ENCODE results near the gene HPCA.
"Not testable (repeated sequence)": the region's sequence is repeated elsewhere in the genome, so short reads cannot be mapped to it uniquely, and the experiment has no call there.

The HPCA gene

GRCh38 chr1:32902535-32902920 lies 16.2 kb downstream of the HPCA start:
- DNase-seq (ENCODE audit: low read depth in 2 of 2): no peak

GRCh38 chr1:32903991-32904785 lies 17.9 kb downstream of the HPCA start:
- no peak for DNase-seq (ENCODE audit: low read depth in 2 of 2)

- no peak for DNase-seq (ENCODE audit: low read depth in 2 of 2)
These were observed 18.5 kb downstream of the HPCA start for GRCh38 chr1:32904797-32905196.

- not testable (repeated sequence) for DNase-seq (ENCODE audit: low read depth in 2 of 2)
These were observed 19.3 kb downstream of the HPCA start for GRCh38 chr1:32905588-32905987.

- no peak for DNase-seq (ENCODE audit: low read depth in 2 of 2)
These were observed 20.4 kb downstream of the HPCA start for GRCh38 chr1:32906654-32907053.

GRCh38 chr1:32907435-32907834 lies 21.1 kb downstream of the HPCA start:
- no peak for DNase-seq (ENCODE audit: low read depth in 2 of 2)

GRCh38 chr1:32910319-32910718 lies 24.0 kb downstream of the HPCA start:
- DNase-seq (ENCODE audit: low read depth in 2 of 2): no peak

- DNase-seq (ENCODE audit: low read depth in 2 of 2): no peak
These were observed 29.7 kb downstream of the HPCA start for GRCh38 chr1:32915766-32916706.

- no peak for DNase-seq (ENCODE audit: low read depth in 2 of 2)
These were observed 31.2 kb downstream of the HPCA start for GRCh38 chr1:32917521-32917920.

- no peak for DNase-seq (ENCODE audit: low read depth in 2 of 2)
These were observed 31.9 kb downstream of the HPCA start for GRCh38 chr1:32918179-32918578.

- DNase-seq (ENCODE audit: low read depth in 2 of 2): no peak
These were observed 33.8 kb downstream of the HPCA start for GRCh38 chr1:32919811-32920733.

- DNase-seq (ENCODE audit: low read depth in 2 of 2): no peak
These were observed 34.5 kb downstream of the HPCA start for GRCh38 chr1:32920833-32921232.

GRCh38 chr1:32924881-32925344 lies 38.6 kb downstream of the HPCA start:
- no peak for DNase-seq (ENCODE audit: low read depth in 2 of 2)

- no peak for DNase-seq (ENCODE audit: low read depth in 2 of 2)
These were observed 39.3 kb downstream of the HPCA start for GRCh38 chr1:32925403-32926162.

GRCh38 chr1:32926562-32926961 lies 40.3 kb downstream of the HPCA start:
- DNase-seq (ENCODE audit: low read depth in 2 of 2): no peak

- DNase-seq (ENCODE audit: low read depth in 2 of 2): no peak
These were observed 41.1 kb downstream of the HPCA start for GRCh38 chr1:32927441-32927840.

GRCh38 chr1:32928285-32928684 lies 42.0 kb downstream of the HPCA start:
- DNase-seq (ENCODE audit: low read depth in 2 of 2): no peak

- DNase-seq (ENCODE audit: low read depth in 2 of 2): no peak
These were observed 42.4 kb downstream of the HPCA start for GRCh38 chr1:32928715-32929114.

GRCh38 chr1:32929366-32929765 lies 43.1 kb downstream of the HPCA start:
- no peak for DNase-seq (ENCODE audit: low read depth in 2 of 2)

- no peak for DNase-seq (ENCODE audit: low read depth in 2 of 2)
These were observed 45.5 kb downstream of the HPCA start for GRCh38 chr1:32931760-32932159.
